GM23338 (cell line): ENCODE measurements around the gene ASCL2.

ENCODE experiments used
- CTCF ChIP-seq, 2 experiments: fragments of 200-600 bp in 1 of 2; sonication (generic) in 1 of 2; conservative IDR thresholded peaks; 2 replicates each; pipeline versions ENCODE4 v1.5.1 to v1.6.1; 2016 to 2017; ENCODE audit warnings: antibody characterized with exemption in 2 of 2, low read depth in 2 of 2, mild to moderate bottlenecking in 2 of 2, moderate library complexity in 1 of 2
- EZH2 ChIP-seq: fragments of 200-600 bp; sonication (generic); IDR thresholded peaks from one replicate; pipeline ENCODE4 v1.8.0; 2017; ENCODE audit warnings: antibody characterized with exemption, mild to moderate bottlenecking, low read depth; ENCODE audit not compliant: unreplicated experiment
- JUNB ChIP-seq: IDR thresholded peaks from one replicate; pipeline ENCODE4 v1.6.1; 2016; ENCODE audit warnings: antibody characterized with exemption; ENCODE audit not compliant: unreplicated experiment
- POLR2AphosphoS5 ChIP-seq: IDR thresholded peaks from 2 replicates; pipeline ENCODE4 v1.6.1; 2016; ENCODE audit warnings: antibody characterized with exemption, low read depth
- REST ChIP-seq: IDR thresholded peaks from one replicate; pipeline ENCODE4 v1.6.1; 2018; ENCODE audit warnings: antibody characterized with exemption; ENCODE audit not compliant: unreplicated experiment

GRCh38 chr11:2309251-2310072, 39.1 kb upstream of the ASCL2 start:
- no peak for TF ChIP-seq CTCF (conservative IDR thresholded peaks at IDR 0.05; ENCODE audit: low read depth in 2 of 2)
- TF ChIP-seq JUNB: no peak
- no peak for TF ChIP-seq POLR2AphosphoS5
- no peak for TF ChIP-seq EZH2
- no peak for TF ChIP-seq REST
